Cortex of kidney (tissue), 1 donor: ENCODE results near the gene ELFN2.

Source experiments
- DNase-seq: peaks from one replicate; lab custom pipeline; 2025; lab: John Stamatoyannopoulos, UW

Gene ELFN2

DNA sequence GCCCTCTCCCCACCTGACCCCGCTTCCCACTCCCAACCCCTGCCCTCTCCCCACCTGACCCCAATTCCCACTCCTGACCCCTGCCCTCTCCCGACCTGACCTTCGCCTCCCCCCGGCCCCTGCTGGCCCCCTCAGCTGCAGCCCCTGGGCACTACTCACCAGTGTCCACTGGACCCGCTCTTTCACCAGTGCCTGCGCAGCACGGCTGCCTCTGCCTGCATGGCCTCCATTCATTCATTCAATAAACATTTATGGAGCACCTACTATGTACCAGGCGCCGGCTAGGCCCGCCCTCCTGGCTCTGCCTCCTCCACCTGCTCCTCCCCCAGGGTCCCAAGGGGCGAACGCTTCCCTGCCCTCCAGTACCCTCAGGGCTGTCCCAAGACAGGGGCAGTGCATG, 42.6 kb downstream of the ELFN2 start:
- DNase-seq = no peak

DNA sequence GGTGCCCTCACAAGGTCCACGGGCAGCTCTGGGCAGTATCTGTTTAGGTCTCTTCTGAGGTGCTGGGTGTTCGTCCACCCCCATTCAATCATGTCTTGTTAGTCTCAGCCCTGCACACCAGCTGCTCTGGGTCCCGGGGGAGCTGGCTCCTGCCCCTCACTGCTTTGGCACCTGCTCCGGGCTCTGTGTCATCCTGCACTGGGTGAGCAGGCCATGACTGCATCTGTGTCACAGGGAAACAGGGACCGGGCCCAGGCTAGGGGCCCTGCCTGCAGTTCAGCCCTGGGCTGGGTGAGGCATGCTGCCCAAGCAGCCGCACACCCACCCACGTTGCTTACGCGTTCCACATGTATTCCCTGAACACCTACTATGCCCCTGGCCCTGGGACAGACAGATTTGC, 43.9 kb downstream of the ELFN2 start:
- DNase-seq = no peak

DNA sequence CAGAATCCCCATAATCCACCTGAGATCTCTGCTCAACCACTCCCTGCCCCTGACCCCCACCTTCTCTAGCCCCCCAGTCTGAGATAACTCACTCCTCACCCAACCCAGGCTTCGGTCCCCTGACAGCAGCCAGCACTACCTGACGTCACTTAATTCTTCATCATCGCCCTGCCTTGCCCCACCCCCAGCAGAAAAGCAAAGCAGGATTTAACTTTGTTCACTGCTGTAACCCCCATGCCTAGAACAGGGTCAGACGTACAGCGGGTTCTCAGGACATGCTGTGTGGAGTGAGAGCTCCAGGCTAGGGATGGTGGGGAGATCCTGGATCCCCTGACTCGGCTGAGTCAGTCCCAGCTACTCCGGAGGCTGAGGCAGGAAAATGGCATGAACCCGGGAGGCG, 45.8 kb downstream of the ELFN2 start:
- no peak for DNase-seq

DNA sequence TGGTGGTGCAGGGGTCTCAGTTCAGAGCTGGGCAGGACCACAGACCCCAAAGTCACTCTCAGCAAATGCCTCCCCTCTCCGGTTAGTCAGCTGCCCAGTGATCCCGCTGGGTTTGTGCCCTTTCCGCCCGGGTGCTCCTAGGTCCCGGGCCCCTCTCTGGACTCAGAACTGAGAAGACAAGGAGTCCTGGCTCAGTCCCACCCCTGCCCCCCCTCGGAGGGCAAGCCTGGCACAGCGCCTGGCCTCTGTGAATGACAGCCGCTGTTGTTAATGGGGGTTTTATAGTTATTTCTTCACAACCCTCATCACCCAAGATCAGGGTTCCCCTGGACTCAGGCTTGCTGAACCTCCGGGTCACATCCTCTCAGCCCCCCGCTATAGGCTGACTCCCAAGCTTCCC, 47.6 kb downstream of the ELFN2 start:
- DNase-seq = no peak

DNA sequence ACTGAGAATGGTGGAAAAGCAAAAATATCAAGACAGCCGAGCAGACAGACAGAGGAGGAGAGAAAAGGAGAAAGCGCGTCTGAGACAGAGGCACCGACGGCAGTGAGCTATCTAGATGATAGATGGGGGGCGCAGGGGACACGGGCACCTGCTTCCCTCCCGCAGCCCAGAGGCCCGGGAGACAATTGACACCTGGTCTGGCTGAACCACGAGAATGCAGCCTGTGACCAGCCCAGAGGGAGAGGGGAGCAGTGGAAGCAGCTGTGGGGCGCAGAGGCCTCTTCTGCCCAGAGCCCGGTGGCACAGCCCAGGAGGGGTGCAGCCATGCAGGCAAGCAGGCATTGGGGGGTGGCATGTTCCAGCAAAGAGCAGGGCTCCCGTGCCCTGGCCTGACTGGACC, 48.2 kb downstream of the ELFN2 start:
- no peak for DNase-seq

DNA sequence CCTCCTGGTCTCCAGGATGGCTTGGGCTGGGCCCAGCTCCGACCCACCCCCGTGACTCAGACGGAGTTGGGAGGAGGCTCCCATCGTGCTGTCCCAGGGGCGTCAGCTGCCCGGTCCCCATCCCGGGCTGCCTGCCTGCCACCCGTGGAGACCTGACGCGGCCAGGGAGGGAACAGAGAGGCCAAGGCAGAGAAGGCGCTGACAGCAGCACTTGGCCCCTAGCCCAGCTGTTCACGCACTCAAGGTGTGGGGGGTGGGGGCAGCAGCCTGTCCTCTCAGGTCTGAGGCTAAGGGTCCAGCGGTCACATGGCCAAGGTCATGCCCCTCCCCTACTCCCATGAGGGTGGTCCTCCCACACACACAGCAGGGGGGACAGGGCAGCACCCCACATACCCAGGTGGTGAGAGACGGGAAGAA, 48.6 kb downstream of the ELFN2 start:
- no peak for DNase-seq

DNA sequence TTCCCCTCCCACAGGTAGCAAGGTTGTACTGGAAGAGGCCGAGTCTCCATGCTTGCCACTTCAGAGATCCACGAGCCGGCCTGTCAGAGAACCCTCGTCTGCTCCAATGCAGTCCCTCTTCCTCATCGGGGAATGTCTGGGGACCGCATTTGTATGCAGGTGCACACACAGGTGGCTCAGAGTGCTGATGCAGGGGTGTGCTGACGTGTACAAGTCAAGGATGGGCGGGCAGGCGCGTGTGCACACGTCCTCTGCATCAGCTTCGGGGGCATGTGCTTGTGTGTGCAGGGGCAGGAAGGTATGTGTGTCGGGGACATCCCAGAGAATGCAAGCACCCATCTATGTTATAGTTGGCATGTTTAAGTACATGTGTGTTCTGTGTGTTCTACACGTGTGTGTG, 49.4 kb downstream of the ELFN2 start:
- DNase-seq = no peak

DNA sequence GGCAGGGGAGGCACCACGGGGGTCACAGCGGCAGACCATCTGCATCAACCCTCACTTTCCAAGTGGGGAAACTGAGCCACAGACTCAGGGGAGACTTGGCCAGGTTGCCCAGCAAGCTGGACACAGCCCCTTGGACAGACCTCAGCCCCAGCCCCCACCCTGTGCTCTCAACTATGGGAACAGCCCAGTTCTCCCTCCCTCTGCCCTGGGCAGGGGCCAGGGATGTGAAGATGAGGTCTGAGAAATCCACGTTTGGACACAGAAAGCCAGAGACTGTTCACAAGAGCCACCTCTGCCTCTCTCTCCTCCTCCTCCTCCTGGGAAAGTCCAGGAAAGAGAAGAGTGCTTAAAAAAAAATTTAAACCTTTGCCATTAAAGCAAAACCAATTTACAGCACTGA, 50.1 kb downstream of the ELFN2 start:
- no peak for DNase-seq

DNA sequence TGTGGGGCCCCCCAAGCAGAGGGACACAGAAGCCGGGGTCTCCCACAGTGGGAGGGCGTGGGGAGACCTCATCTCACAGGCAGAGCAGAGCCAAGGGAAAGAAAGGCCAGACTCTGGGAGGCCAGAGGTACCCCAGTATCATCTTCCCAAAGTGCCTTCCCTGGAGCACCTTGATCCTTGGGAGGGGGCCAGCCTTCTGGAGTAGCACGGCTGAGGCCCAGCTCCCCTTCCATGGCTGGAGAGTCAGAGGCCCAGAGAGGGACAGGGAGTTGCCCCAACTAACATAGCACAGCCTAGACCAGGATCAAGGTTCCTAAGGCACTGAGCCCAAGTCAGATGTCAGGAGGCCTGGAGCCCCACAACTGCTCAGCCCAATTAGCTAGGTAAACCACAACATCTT, 50.6 kb downstream of the ELFN2 start:
- no peak for DNase-seq

DNA sequence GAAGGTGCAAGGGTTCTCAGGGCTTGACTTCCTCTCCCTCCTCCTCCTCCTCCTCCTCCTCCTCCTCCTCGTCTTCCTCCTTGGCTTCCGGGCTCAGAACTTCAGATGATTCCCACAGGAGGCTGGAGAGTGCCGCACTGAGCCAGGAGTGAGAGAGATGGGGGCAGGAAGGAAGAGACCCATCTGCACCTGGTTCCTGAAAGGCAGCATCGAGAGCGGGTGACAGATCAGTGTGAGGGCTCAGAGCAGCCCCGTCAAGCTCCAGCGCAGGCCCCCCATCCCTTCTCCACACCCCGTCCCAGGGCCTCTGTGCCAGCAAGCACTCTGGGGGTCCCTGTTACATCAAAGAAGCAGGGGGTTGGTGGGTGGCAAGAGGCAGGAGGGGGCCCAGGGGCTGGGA, 51.5 kb downstream of the ELFN2 start:
- DNase-seq = no peak

DNA sequence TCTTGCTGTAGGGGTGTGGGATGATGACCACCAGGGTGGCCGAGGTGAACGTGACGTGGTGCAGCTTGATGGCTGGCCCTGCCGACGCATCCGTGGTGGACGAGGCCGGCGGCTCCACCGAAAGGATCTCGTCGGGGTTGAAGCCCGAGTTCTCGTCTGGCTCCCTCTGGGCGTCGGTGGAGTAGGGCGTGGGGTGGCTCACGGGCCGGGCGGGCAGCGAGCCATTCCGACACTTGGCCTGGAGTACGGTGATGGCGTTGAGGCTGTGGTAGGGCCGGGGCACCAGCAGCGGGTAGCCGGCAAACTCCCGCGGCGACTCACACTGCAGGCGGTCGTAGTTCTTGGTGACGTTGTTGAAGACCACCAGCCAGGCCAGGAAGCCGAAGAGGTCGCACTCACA, 52.7 kb downstream of the ELFN2 start:
- DNase-seq = no peak

DNA sequence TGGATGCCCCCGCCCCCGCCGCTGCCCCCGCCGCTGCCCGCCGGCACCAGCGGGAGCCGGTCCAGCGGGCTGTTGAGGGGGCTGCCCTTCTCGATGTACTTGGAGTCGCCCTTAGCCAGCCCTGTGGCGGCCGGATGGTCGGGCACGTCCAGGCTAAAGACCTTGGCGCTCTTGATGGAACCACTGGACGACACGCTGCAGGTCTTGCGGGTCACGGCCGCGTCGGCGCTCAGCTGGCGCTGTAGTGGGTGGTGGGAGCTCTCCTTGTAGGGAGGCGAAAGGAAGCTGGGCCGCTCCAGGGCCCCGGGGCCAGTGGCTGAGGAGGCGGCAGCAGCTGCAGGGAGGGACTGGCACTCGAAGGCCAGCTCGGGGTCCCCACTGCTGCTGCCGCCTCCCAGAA, 53.8 kb downstream of the ELFN2 start:
- no peak for DNase-seq

DNA sequence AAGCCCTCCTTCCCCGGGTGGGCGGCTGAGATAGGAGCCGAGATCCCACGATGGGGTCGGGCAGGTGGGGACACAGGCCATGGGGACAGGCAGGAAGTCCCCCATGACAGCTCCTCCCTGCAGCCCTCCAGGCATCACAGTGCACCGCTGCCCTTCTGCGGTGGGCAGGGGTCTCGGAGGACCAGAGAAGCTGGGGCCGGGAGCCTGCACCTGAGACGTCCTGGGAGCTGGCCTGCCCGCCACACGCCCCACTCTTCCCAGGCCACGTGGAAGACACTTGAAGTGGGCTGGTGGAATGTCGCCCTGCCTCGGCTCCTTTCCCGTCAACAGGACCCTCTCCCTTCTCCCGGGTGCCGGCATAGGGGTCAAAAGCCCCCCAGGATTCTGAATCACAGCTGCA, 55.4 kb downstream of the ELFN2 start:
- DNase-seq = no peak

DNA sequence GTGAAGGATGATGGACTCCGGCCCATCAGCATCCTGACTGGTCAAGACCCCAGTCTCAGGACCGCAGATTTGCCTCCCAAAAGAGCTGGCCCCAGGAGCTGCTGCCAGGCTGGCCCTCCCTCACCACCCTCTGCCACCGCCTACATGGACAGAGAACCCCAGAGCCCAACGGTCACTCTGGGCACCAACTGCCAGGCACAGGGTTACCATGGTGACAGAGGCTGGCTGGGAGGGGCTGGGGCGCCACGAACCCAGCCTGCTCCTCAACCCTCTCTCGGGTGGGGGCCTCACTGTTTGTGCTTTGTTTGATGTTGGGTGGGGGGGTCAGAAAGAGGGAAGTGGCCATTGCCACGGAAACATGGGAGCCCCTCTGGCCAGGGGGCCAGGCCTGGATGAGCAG, 55.8 kb downstream of the ELFN2 start:
- no peak for DNase-seq

DNA sequence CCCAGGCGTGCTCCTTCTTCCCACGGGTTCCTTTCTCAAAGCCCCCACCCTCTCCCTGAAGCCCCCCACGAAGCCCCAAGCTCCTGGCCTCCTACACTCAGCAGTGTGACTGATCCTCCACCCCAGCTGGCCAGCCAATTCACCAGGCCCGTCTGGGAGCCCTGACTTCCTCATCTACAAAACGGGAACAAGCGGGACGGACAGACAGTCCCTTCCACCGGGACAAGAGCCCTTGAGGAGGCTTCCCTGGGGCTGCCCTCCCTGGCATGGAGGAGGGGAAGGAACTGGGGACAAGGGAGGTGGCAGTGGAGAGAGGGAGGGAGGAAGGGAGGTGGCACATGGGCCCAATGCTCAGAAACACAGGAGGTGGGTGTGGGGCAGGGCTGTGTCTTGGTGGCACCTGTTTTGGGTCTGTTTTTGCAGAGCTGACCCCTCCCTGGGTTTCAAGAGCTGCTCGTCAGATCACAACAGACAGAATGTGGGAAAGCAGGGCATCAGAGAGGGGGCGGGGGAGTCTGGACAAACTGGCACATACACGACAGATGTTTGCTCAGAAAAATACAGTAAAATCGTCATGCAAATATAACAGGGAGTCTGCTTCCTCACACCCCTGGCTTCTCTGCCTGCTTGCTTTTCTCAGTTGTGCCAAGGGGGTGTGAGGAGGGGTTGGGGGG, 56.8 kb downstream of the ELFN2 start:
- no peak for DNase-seq

DNA sequence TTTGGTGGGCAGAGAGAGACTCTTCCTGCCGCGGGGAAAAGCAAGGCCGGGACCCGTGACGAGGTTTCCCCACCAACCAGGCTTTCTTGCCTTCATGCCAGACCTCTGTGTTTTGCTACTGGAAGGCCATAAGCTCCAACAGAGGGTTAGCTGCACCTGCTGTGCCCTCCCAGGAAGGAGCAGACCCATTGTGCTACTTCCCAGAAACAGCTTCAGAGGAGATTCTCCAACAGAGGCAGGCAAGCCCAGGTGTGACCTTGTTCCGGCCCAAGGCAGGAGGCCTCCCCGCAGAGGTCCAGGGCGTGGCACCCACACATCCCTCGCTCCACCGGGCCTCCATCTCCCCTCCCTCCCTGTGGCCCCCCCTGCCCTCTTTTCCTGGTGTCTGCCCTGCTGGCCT, 57.8 kb downstream of the ELFN2 start:
- DNase-seq = no peak

DNA sequence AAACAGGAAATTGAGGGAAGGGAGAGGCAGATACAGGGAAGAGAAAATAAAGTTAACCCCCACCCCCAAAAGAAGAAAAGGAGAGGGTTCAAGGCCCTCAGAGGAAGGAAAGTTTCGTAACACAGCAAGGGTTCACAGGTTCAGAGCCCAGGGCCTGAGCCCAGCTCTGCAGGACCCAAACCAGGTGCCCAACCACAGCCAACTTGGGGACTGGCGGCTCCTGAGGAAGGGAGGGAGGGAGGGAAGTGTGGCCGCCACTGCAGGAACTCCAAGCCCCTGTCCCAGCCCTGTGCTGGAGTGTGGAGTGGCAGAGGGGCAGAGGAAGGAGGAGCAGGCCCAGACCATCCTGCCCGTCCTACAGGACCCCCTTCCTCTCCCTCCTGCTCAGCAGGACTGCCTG, 59.2 kb downstream of the ELFN2 start:
- no peak for DNase-seq

DNA sequence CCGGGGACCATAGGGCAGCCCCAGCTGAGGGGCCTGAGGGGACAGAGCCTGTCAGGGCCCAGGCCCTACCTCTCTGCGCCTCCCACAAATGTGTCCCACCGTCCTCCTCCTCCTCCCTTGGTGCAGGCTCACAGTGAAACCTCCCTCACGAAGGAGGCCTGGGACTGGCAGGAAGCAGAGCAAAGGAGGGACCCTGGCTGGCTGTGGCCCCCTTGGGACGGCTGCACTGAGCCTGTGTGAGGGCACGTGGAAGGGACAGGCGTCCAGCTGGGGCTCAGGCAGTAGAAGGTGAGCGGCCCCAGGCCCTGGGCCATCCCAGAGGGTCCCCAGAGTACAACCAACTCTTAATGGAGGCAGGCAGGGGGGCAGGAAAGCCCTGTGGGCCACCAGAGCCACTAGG, 60.7 kb downstream of the ELFN2 start:
- no peak for DNase-seq

DNA sequence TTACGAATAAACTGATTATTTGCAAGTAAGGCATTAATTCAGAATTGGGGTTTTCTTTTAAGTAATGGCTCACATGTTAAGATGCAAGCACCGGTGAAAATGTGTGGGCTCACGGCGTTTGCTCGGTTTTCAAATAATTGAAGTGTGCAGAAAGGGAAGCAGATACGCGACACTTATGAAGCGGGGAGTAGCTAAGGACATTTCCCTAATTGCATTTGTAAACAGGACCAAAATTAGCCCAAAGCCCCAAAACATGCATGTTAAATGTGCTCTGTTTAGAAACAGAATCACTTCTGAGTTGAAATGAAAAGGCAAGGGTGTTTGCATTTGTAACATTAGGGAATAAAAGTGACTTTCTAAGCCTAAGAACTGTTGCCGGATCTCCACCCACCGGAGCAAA, 61.3 kb downstream of the ELFN2 start:
- DNase-seq = no peak

DNA sequence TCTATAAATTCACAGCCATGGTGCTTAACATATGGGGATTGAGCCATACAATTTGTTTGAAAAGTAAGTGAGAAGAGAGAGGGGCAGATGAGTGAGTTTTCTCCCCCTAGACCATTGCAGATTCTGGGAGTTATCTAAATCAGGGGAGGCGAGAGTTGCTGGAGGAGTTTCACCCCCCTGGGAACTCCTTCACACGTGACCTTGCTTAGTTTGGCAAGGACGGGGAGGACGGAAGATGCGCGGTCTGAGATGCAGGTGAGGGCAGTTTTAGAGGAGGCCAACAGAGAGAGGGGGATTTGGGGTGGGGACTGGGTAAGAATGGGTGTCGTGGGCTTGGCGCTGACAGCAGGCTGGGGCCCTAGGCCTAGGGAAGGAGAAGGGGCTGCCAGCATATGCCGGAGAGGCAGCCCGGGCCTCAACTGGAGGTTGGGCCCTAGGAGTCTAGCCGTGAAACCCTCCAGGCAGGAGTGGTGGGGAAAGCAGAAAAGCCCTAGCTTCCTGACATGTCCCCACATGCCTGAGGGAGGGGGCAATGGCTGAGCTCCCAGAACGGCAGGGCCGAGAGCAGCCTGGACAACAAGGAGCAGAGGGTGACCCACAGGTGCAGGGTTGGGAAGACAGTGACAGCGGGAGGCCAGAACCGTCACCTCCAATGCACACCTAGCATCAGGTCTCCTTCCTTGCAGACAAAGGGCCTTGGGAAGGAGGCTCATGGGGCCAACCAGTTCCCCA, 63.9 kb downstream of the ELFN2 start:
- DNase-seq = no peak

DNA sequence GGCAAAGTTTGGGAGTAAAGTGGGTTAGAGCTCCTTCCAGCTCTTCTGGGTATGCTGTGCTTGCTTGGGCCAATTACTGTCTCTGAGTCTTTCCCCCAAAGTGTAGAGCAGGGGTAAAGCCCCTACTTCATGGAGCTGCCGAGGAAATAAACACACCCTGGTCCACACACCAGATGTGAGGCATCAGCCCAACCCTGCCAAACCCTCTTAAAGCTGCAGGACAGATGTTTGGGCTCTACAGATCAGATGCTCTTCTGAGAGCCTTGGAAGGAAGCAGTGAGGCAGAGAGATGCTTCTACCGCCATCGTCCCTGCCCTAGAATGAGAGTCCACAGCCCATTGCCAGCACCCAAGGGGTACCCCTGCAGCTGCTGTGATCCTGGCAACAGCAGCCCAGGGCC, 64.7 kb downstream of the ELFN2 start:
- DNase-seq = no peak

DNA sequence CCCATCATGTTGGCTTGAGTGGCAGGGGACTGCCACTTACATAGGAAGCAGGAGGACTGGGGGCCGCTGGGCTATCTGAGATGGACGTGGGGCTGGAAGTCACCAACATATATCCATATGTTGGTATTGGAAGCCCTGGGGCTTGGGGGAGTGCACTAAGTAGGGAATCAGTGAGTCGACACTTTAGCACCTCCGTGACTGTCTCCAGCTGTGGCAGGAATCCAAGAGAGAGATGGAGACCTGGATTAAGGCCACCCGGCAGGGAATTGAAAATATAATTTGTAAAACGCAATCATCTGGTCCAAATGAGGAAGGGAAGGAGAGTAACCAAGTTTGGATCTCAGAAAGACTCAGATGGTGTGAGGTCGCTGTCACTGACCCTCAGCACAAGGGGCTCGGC, 68.4 kb downstream of the ELFN2 start:
- no peak for DNase-seq

DNA sequence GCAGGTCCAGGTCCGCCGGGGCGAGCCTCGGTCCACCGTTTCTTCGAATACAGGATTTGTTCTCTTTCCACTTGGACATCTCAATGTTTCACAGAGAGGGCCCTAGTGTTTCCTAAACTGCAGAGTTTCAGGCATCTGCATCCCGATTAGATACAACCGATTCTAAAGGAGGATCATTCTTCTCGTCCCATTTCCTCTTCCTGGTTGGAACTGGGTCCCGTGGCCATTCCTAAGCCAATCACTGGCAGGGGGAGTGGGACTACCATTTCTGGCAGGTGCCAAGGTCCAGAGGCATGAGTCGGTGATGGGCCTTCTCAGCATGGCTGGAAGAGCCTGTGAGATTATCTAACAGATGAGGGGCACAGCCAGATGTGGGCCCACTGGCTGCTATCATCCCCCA, 68.9 kb downstream of the ELFN2 start:
- DNase-seq = no peak

DNA sequence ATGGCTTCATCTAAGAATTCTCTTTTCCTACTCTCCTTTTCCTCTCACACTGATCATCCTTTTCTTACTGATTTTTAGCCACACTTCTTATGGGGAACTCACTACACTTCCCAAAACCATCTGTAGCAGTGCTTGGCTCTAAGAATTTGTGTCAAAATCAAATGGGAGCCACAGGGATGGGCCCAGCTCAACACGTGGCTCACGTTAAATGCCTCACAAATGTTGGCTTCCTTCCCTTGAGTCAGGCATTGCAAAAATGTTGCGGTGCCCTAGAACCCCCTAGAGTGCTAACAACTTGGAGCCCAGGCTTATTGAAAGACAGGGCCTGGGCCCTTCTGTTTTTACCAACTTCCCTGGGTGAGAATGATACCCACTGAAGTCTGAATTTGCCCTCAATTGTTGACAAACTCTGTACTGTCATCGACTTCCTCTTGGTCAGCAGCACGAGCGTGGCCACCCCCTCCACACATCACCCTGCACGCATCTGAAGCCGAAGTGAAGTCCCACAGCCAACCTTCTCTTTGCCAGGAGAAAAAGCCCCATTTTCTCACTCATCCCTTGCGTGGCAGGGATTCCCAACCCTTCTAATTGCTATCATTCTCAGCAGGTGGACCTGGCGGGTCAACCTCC, 69.7 kb downstream of the ELFN2 start:
- no peak for DNase-seq
